HG03095 (cell line): ENCODE measurements around the gene MAP3K7CL.

Experiments
- ATAC-seq: cut with Tn5 transposase; IDR thresholded peaks from one replicate; pipeline ENCODE4 v1.9.1; 2021; ENCODE audit warnings: moderate library complexity; ENCODE audit not compliant: unreplicated experiment

MAP3K7CL gene

GRCh38 chr21:29130270-29130969 is at the start of gene MAP3K7CL:
MAP3K7CL (plus strand) TSS chr21:29130644; CDS start chr21:29133345, 2,701 bp downstream.
- no peak for ATAC-seq

- no peak for ATAC-seq
Measured at GRCh38 chr21:29082046-29082815, 48.2 kb upstream of the MAP3K7CL start.

- no peak for ATAC-seq
Measured at GRCh38 chr21:29083306-29083705, 47.1 kb upstream of the MAP3K7CL start.

- ATAC-seq = no peak
Measured at GRCh38 chr21:29084372-29084771, 46.1 kb upstream of the MAP3K7CL start.

- no peak for ATAC-seq
Measured at GRCh38 chr21:29085106-29085752, 45.2 kb upstream of the MAP3K7CL start.

- no peak for ATAC-seq
Measured at GRCh38 chr21:29091033-29091432, 39.4 kb upstream of the MAP3K7CL start.

GRCh38 chr21:29092102-29092959 is 38.1 kb upstream of the MAP3K7CL start:
- no peak for ATAC-seq

- ATAC-seq = no peak
Measured at GRCh38 chr21:29096218-29097015, 34.0 kb upstream of the MAP3K7CL start.

GRCh38 chr21:29098156-29098555 is 32.3 kb upstream of the MAP3K7CL start:
- ATAC-seq = no peak

- no peak for ATAC-seq
Measured at GRCh38 chr21:29102791-29103257, 27.6 kb upstream of the MAP3K7CL start.

GRCh38 chr21:29104239-29104708 is 26.2 kb upstream of the MAP3K7CL start:
- no peak for ATAC-seq

- ATAC-seq = no peak
Measured at GRCh38 chr21:29105218-29105617, 25.2 kb upstream of the MAP3K7CL start.

GRCh38 chr21:29114765-29115500 is 15.5 kb upstream of the MAP3K7CL start:
- no peak for ATAC-seq

- ATAC-seq = no peak
Measured at GRCh38 chr21:29115899-29116298, 14.5 kb upstream of the MAP3K7CL start.

- ATAC-seq = no peak
Measured at GRCh38 chr21:29117372-29117955, 13.0 kb upstream of the MAP3K7CL start.

- ATAC-seq = peak; percentile 78
Measured at GRCh38 chr21:29121759-29122158, 8.7 kb upstream of the MAP3K7CL start.

- no peak for ATAC-seq
Measured at GRCh38 chr21:29124645-29125044, 5.8 kb upstream of the MAP3K7CL start.

GRCh38 chr21:29125191-29125590 is 5.3 kb upstream of the MAP3K7CL start:
- peak; percentile 54 for ATAC-seq

- ATAC-seq = no peak
Measured at GRCh38 chr21:29125979-29126378, 4.5 kb upstream of the MAP3K7CL start.
